ENCODE measurements around the gene EPC1.
"Not testable (repeated sequence)": the region's sequence is repeated elsewhere in the genome, so short reads cannot be mapped to it uniquely, and the experiment has no call there.

Gene EPC1, protein sequence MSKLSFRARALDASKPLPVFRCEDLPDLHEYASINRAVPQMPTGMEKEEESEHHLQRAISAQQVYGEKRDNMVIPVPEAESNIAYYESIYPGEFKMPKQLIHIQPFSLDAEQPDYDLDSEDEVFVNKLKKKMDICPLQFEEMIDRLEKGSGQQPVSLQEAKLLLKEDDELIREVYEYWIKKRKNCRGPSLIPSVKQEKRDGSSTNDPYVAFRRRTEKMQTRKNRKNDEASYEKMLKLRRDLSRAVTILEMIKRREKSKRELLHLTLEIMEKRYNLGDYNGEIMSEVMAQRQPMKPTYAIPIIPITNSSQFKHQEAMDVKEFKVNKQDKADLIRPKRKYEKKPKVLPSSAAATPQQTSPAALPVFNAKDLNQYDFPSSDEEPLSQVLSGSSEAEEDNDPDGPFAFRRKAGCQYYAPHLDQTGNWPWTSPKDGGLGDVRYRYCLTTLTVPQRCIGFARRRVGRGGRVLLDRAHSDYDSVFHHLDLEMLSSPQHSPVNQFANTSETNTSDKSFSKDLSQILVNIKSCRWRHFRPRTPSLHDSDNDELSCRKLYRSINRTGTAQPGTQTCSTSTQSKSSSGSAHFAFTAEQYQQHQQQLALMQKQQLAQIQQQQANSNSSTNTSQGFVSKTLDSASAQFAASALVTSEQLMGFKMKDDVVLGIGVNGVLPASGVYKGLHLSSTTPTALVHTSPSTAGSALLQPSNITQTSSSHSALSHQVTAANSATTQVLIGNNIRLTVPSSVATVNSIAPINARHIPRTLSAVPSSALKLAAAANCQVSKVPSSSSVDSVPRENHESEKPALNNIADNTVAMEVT

DNA sequence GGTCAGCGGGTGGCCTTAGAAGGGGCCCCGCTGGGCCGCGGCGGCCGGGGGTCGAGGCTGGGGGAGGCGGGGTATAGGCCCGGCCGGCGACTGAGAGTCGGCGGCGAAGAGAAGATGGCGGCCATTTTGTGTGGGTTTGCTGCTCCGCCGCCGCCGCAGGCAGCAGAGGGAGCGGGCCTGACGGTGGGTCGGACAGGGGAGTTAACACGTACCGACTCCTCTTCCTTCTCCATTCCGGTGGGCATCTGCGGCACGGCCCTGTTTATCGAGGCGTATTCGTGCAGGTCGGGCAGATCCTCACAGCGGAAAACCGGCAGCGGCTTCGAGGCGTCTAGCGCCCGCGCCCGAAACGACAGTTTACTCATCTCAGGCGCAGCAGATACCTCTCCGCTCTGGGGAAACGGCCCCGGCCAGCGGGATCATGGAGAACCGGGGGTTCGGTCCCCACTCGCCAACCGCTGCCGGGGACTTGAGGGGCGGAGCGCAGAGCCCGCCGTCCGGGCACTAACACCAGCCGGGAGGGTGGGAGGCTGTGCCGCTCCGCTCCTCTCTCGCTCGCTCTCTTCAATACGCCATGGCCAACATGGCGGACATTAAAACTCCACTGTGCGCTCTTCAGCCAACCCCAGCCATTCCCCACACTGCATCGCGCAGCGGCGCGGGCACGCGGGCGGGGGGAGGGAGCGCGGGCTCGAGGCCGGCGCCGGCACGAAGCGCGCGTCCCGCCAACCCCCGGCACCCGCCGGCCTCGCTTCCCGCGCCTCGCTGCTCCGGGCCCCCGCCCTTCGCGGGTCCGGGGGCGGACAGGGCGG, at the start of gene EPC1:
Gene EPC1 (minus strand): TSS at position 608 of the 812 bp plus-strand sequence. CDS start 243 bp downstream, at position 365.
- DNase-seq, result peak; percentile 86

DNA sequence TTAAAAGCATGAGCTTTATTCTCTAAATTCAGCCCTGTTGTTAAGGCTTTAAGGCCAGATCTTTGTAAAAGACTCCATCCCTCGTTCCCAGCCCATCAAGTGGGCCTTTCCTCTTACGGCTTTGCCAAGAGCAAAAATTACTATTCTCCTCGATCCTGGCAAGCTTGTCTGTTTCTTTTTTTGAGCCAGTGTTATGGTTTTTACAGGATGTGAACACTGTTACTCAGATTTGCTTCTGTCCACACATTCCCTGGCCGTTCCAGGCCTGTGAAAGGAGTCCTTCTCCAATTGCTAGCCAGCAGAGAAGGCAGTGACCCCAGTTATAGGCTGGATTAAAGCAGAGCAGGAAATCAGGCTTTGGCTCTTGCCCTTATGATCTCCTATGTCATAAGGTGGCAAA, 47.0 kb upstream of the EPC1 start:
- DNase-seq, result no peak

DNA sequence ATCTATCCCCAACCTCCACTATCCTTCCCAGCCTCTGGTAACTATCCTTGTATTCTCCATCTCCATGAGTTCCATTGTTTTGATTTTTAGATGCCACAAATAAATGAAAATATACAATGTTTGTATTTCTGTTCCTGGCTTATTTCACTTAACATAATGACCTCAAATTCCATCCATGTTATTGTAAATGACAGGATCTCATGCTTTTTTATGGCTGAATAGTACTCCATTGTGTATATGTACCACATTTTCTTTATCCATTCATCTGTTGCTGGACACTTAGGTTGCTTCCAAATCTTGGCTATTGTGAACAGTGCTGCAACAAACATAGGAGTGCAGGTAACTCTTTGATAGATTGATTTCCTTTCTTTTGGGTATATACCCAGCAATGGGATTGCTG, 45.3 kb upstream of the EPC1 start:
- DNase-seq, result not testable (repeated sequence)

DNA sequence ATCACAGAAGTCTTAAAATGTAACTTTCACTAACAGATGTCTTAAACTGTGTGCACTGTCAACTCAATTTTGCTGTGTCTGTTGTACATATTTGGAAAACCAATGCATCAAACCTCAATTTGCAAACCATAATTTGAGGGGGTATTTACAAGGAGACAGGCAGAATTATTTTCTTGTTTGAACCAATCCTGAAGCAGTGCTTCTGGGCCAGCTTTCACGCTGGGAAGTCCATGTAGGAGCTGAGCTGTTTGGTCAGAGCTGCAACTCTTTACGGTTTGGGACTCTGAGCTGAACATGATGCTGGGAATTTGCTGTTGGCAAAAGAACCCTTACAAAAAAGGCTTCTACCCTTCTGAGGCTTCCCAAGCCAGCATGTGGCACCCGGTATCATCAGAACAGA, 43.2 kb upstream of the EPC1 start:
- no peak for DNase-seq

DNA sequence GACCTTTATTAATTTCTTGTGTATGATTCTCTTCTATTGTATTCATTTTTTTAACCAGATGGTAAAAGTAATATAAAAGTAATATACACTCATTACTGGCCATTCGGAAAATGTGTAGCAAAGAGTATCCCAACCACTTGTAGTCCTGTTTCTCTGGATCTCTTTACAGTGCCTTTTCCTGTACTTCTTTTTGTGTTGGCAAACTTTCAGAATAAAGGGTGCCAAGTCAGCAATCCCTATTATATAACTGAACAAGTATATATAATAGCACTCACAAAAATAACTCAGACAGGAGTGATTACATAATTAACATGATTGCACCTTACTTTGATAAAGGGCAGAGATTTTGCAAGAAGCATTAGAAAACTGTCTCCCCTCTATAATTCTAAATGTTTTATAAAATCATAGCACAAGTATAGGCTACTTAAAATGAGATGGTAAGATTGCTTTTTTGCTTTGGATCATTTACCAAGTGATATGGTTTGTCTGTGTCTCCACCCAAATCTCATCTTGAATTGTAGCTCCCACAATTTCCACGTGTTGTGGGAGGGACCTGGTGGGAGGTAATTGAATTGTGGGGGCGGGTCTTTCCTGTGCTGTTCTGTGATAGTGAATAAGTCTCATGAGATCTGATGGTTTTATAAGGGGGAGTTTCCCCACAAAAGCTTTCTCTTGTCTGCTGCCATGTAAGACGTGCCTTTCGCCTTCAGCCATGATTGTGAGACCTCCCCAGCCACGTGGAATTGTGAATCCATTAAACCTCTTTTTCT, 41.5 kb upstream of the EPC1 start:
- DNase-seq, result no peak

DNA sequence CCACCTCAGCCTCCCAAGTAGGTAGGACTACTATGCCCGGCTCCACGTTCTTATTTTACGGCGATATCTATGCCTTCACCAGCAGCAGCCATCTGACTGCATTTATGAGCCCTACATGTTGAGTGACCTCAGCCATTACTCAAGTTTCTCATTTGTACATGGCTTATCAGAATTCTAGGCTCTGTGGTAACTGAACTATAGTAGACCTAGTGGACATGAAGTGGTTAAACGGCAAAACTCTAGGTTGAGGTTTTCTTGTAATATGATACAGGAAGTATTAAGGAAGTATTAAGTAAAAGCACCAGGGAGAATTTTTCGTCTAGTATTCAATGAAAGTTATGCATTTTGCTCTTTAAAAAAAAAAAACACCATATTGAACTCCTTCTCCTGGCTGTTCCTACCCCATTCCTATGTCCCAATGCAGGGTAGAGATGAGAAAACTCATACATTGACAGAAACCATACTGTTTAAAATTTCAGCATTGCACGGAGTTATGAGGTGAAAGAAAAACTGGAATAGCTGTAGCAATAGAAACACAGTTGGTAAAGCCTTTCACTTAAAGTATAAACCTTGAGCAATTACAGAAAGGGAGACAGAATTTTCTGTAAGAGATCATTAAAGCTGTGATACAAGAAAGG, 39.8 kb upstream of the EPC1 start:
- DNase-seq, result no peak

DNA sequence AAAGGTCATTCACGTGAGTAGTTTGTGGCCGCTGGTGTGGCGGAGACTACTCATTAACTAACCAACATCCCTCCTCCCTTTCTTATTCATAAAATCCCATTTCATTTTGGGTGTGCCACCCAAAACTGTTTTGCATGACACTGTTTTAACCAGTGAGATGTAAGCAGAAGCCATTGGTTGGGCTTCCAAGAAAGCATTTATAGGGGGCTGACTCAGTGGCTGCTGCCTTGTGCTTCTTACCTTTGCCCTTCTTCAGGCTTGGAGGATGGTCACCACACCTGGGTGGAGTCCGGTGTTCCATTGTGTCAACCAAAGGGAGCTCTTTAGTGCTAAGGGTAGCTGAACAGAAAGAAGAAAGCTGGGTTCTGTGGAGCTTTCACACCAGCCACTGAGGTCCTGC, 37.2 kb upstream of the EPC1 start:
- DNase-seq, result no peak

DNA sequence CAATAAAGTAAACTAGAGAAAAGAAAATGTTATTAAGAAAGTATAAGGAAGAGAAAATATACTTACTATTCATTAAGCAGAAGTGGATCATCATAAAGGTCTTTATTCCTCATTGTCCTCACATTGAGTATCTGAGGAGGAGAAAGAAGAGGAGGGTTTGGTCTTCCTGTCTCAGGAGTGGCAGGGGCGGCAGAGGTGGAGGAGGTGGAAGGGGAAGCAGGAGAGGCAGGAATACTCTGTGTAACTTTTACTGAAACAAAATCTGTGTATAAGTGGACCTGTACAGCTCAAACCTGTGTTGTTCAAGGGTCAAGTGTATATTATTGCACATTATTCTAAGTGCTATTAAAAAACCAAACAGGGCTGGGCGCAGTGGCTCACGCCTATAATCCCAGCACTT, 34.2 kb upstream of the EPC1 start:
- no peak for DNase-seq

DNA sequence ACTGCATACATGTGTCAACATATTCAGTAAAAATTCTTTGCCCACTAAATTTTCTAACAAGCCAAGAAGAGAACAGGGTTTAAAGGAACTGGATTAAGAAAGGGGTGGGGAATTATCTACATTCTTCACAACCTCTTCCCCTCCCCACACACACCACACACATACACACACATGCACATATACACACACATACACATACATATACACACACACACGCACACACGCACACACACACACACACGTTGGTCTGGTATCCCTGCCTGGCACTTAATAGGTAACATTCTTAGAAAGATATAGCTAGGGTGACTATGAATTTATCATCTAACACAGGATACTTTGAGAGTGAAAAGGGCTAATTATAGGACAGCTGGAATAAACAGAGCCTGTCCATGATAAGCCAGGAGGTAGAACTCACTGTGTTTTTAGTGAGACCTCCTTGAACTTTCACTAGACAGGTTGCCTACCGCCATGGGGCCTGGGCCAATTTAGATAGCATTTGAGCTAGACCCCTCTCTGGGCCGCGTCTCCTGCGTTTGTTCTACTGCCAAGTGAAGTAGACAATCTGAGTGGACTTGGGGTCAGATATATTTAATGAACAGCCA, 33.1 kb upstream of the EPC1 start:
- no peak for DNase-seq

DNA sequence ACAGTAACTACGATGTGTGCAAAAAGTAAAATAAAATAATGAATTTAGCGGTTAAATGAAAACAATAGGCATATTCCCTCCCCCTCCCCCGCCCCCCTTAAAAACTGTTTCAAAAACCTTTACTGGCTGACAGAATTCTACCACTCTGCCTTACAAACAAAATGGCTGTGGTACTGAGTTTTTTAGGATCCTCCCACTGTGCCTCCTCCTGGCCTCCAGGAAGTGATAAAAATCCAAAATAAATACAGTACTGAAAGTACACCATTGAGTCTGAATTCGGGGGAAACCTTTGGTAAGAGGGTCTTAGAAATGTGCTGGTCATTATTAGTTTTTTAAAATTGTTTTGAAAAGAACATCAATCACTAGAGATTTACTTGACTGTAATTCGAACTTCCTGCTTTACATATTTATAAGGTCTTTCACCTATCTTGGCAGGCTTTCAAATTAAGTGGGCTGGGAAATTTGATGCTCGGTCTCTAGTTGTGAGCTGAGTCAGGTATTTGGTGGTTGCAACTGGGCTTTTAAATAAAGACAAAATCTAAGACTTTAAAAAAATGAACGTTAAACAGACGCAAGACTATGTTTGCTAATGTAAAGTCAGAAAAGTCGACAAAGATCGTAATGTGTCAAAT, 32.5 kb upstream of the EPC1 start:
- DNase-seq, result peak; percentile 8

DNA sequence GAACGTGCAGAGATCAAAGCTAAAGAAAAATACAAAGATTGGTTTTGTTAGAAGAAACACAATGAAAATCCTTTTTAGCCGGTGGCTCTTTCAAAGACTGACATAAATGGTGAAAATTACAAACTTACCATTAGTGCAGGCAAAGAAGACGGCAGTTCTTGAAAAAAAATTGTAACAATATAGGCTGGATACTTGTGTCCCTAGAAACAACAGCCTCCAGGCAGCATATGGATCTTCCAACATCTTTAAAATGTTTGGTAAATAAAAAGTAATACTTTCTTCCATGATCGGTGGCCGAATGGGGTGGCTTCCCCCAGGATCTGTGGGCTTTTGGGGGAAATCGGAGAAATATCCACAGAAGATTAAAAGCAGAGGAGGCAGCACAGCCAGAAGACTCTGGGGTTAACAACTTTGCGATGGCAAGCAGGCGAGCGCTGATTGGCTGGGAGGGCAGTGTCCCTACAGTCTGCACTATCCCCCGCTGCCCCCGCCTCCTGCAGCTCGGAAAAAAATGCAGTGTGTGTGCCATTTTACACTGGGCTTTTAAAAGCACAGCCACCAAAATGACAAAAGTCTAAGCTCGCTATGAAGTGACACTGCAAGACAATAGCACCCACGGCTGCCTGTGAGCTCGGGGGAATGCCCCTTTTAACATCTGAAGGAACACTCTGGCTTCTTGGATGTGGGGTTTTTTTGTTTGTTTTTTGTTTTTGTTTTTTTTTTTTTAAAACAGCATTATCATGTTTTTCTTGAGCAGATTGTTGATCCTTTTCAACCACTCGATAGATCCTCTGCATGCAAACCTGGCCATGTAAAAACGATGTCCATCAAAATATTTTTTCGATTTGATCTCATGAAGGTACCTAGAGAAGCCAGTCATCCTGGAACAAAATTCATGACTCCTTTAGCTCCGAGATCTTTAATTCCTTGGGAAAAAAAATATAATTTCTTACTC, 31.7 kb upstream of the EPC1 start:
- DNase-seq, result peak; percentile 92

DNA sequence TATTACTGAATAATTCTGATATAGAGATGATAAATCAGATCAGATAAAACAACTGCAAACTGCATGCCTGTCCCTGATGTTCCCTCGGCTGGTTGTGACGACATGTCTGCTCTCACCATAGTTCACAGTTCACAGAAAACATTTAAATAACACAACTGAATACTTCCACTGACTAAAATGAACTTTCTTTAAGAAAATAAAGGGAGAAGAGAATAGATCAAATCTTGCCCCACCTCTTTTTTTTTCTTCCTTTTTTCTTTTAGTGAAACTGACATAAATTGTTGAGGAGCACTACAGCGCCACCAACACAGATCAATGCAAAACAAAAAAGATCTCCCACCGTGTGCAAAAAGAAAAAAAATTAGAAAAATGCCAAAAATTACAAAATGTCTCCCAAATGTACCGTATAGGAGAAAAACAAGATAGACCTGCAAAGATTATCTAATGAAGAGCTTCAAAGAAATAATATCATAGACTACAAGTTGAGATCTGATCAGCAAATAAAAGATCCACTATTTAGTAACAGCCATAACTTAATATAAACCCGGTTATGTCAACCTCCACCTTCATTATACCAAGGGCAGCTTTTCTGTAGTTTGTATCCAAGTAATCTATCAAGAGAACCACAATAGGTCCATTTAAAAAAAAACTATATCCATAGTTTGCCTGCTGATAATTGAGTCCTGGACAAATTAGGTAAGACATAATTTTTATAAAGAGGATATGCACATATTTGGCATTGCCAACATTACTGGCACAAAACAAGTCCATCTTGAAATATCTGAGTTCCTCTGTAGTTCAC, 30.7 kb upstream of the EPC1 start:
- DNase-seq, result no peak

DNA sequence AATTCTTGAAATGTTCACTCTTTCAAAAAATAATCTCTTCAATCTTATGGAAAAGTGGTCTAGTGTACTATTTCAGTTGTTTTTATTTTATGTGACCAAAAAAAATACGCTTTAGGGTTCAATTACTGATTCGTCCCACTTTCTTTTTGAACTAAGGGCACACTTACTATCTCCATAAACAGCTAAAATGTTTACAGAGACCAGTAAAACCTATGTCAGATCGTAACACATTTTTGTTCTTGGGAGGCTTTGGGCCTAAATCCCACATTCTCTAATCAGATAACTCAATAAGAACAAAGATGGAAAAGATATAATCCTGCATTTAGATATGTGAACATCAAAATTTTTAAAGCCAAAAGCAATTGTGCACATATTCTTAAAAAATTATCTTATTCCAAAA, 29.8 kb upstream of the EPC1 start:
- DNase-seq, result no peak

DNA sequence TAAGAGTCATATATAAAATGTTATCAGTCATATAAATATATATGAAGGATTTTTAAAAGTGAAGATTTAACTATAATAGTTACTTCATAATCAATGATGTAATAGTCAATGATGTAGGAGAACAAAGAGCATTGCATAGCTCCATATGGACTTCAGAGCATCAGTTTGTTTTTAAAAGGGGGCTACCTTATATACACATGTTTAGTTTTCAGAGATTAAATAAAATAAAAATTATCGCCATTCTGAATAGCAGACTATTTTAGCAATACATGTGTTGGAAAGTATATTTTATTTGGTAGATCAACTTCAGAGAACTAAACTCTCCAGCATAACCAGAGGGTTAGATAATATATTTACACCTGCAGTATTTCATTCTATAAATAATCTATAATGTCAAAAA, 29.1 kb upstream of the EPC1 start:
- DNase-seq, result no peak

DNA sequence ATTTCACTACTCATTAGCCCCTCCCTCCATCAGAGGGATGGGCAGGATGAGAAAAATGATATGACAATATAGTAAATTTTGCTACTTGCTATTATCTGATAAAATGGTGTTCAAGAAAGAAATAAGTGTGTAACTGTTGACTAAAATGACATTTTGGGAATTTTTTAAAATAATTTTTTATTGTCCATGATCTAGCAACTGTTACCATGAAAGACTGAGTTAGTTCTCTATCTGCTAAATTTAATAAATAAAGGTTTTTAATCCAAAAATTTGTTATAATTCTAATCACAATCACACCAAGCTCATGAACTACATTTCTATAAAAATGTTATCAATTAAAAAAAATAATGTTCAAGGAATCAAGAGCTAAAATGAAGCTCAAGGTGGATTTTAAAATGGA, 28.7 kb upstream of the EPC1 start:
- DNase-seq, result no peak

DNA sequence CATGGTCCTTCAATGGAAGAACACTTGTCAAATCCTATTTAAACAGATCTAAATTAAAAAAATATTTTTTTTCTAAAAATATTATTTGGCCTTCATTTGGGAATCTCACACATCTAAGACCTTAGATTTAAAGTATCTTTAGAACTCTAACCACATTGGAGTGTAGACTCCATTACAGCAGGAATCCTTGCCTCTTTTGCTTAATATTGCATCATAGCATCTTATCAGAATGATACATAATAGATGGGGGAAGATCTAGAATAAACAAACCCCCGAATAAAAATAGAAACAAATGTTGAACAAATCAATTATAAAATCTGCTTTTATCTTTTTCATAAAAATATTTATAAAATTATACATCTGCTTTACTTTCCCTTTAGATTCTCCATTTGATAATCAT, 27.6 kb upstream of the EPC1 start:
- no peak for DNase-seq

DNA sequence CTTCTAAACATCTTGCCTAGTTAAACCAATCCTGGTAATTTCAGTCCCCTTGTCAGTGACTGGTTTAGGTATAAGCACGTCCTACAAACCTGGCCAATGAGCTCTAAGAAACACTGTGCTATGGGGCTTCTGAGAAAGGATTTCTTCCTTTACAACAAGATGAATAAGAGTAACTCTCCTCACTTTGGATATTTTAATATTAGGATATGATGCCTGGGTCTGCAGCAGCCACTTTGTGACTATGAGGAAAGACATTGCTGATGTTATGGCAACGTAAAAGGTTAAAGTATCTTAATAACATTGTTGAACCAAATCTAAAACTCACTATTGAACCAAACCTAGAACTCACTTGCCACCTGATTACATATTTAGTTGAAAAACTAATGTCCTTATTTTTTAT, 26.5 kb upstream of the EPC1 start:
- DNase-seq, result no peak

DNA sequence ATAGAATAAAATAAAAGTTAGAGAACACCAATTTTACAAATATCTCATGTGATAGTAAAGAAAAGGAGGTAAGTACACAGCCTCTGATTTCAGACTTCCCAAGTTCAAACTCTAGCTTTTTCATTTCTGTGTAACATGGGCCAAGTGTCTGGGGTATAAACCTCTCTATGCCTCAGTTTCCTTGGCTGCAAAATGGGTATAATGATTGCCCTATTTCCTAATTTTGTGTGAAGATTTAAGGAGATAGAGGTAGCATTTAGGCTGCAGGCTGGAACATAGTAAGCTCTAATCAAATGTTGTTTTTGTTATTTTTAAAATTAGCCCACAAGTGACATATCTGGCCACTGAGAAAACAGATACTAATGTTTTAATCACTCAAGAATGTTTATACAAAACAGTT, 26.1 kb upstream of the EPC1 start:
- no peak for DNase-seq

All from activated gamma-delta T cell treated with Interleukin-2 at 50 U/mL for 16 hours (primary cell).